Tibial nerve (tissue), 4 donors: ENCODE results near the gene TMEM94. TPM values are rescaled to one million over a fixed set of nuclear protein-coding genes. Genes with fewer than 3 reads are reported as not detected.
"Not testable (repeated sequence)": the region's sequence is repeated elsewhere in the genome, so short reads cannot be mapped to it uniquely, and the experiment has no call there.

Source experiments
- DNase-seq, 2 donors: peaks; one replicate each; pipeline ENCODE4 v3.0.0-alpha.2; 2019; ENCODE audit warnings: low spot score in 2 of 2
- H3K27ac ChIP-seq, 4 donors: fragments of 200-600 bp; sonication (generic) in 3 of 4; one replicate each; pipeline ENCODE4 v1.5.1; 2017 to 2019; ENCODE audit warnings: mild to moderate bottlenecking in 1 of 4
- H3K27me3 ChIP-seq, 2 donors: fragments of 200-600 bp; sonication (generic) in 1 of 2; one replicate each; pipeline versions ENCODE4 v1.5.1 to v1.6.0; 2017 to 2019
- H3K36me3 ChIP-seq, 3 donors: fragments of 200-600 bp; sonication (generic); one replicate each; pipeline ENCODE4 v1.5.1; 2018 to 2019
- H3K4me1 ChIP-seq, 4 donors: fragments of 200-600 bp; sonication (generic) in 3 of 4; one replicate each; pipeline ENCODE4 v1.5.1; 2017 to 2019
- H3K4me3 ChIP-seq, 4 donors: fragments of 200-600 bp; sonication (generic) in 3 of 4; one replicate each; pipeline ENCODE4 v1.5.1; 2017 to 2019; ENCODE audit warnings: mild to moderate bottlenecking in 1 of 4, moderate library complexity in 1 of 4
- H3K9me3 ChIP-seq, 4 donors: fragments of 200-600 bp; sonication (generic) in 3 of 4; one replicate each; pipeline ENCODE4 v1.5.1; 2017 to 2019
- CTCF ChIP-seq, 5 experiments: fragments of 200-600 bp in 3 of 5; fragments of 450-650 bp in 2 of 5; sonication (generic) in 3 of 5; IDR thresholded peaks; one replicate each; pipeline ENCODE4 v1.5.1; 2016 to 2019; ENCODE audit warnings: antibody characterized with exemption in 5 of 5, mild to moderate bottlenecking in 3 of 5, moderate library complexity in 2 of 5
- EP300 ChIP-seq, 2 donors: sonication (generic); formaldehyde crosslinking; IDR thresholded peaks; one replicate each; pipeline ENCODE4 v1.6.1; 2017; ENCODE audit warnings: antibody characterized with exemption in 2 of 2, mild to moderate bottlenecking in 1 of 2
- POLR2A ChIP-seq, 2 donors: fragments of 450-650 bp; IDR thresholded peaks; one replicate each; pipeline ENCODE4 v1.6.1; 2017; ENCODE audit warnings: antibody characterized with exemption in 2 of 2, mild to moderate bottlenecking in 2 of 2, moderate library complexity in 2 of 2
- WGBS, 2 donors: methylation state at CpG; one replicate each; pipeline ENCODE4 v1.1.5; 2018; 5-methylcytosine and 5-hydroxymethylcytosine counted together
- total RNA-seq, 4 donors: library from RNA; depleted of rRNA; stranded (reverse); fragments of >200 nt; gene quantifications; one replicate each; pipeline ENCODE4 v1.1.0, GENCODE V29; 2016

TMEM94 gene
- total RNA-seq, 4 donors from 2014 or later, result 84.3 to 95.1 (median 89.9) TPM

- Histone ChIP-seq H3K36me3 (no peaks in the 10 kb centered on the region), H3K4me1 (no peaks in the 10 kb centered on the region), H3K4me3 (no peak overlapping the region), H3K9me3 (no peaks in the 10 kb centered on the region), H3K27me3 (no peaks in the 10 kb centered on the region), H3K27ac (no peak overlapping the region)
- 81 to 82% methylated on average over 17 of the region's 17 CpGs for WGBS, 2 donors
- no peak for DNase-seq
- no peak for TF ChIP-seq CTCF (IDR thresholded peaks at IDR 0.05)
- TF ChIP-seq EP300 (IDR thresholded peaks at IDR 0.05), result no peak
- no peak for TF ChIP-seq POLR2A (IDR thresholded peaks at IDR 0.05)
Measured at GRCh38 chr17:75447951-75448856, 8.2 kb upstream of the TMEM94 start.

- TF ChIP-seq EP300 (IDR thresholded peaks at IDR 0.05) (no peak), CTCF (IDR thresholded peaks at IDR 0.05) (no peak), POLR2A (IDR thresholded peaks at IDR 0.05) (no peak)
- 73 to 74% methylated on average over 4 of the region's 4 CpGs for WGBS, 2 donors
Measured at GRCh38 chr17:75450270-75450669, 6.2 kb upstream of the TMEM94 start.

GRCh38 chr17:75454193-75454592 is 2.2 kb upstream of the TMEM94 start:
- TF ChIP-seq EP300 (IDR thresholded peaks at IDR 0.05), result no peak
- TF ChIP-seq POLR2A (IDR thresholded peaks at IDR 0.05), result no peak
- no peak for TF ChIP-seq CTCF (IDR thresholded peaks at IDR 0.05)
- H3K9me3 ChIP-seq, result no peaks in the 10 kb centered on the region
- no peaks in the 10 kb centered on the region for H3K27me3 ChIP-seq
- H3K36me3 ChIP-seq, result no peaks in the 10 kb centered on the region
- H3K27ac ChIP-seq, result no peak overlapping the region
- H3K4me1 ChIP-seq, result peaks cover 7 to 27% (median 10%) of the 10 kb centered on the region in 4 donors
- no peak overlapping the region for H3K4me3 ChIP-seq
- no peak for DNase-seq

More at GRCh38 chr17:75450270-75450669, 6.2 kb upstream of the TMEM94 start:
- Histone ChIP-seq H3K27ac (no peak overlapping the region), H3K36me3 (no peaks in the 10 kb centered on the region), H3K4me3 (no peak overlapping the region), H3K4me1 (no peaks in the 10 kb centered on the region), H3K27me3 (no peaks in the 10 kb centered on the region), H3K9me3 (no peaks in the 10 kb centered on the region)
- DNase-seq, result no peak

GRCh38 chr17:75454672-75455071 is 1.8 kb upstream of the TMEM94 start:
- not testable (repeated sequence) for H3K27me3 ChIP-seq, DNase-seq, H3K4me3 ChIP-seq, H3K36me3 ChIP-seq, H3K9me3 ChIP-seq
- H3K4me1 ChIP-seq, result peaks cover 7 to 31% (median 12%) of the 10 kb centered on the region in 4 donors
- WGBS, 2 donors, result 96% methylated on average over 3 of the region's 3 CpGs
- H3K27ac ChIP-seq, result peak overlapping the region in 1 of 4 donors; percentile 97

- TF ChIP-seq CTCF (IDR thresholded peaks at IDR 0.05), result no peak
- no peak for TF ChIP-seq EP300 (IDR thresholded peaks at IDR 0.05)
- TF ChIP-seq POLR2A (IDR thresholded peaks at IDR 0.05), result no peak
- peak overlapping the region; percentile 82 to 97 (median 90) for H3K27ac ChIP-seq
- H3K27me3 ChIP-seq, result no peaks in the 10 kb centered on the region
- peaks cover 7 to 36% (median 18%) of the 10 kb centered on the region in 4 donors for H3K4me1 ChIP-seq
- DNase-seq, result no peak
- no peaks in the 10 kb centered on the region for H3K36me3 ChIP-seq
- H3K4me3 ChIP-seq, result peak overlapping the region; percentile 43 to 98 (median 80)
- no peaks in the 10 kb centered on the region for H3K9me3 ChIP-seq
- WGBS, 2 donors, result 1 to 2% methylated on average over 13 of the region's 13 CpGs
Measured at GRCh38 chr17:75456039-75456416, 407 bp upstream of the TMEM94 start.
